Measurements from ENCODE around the gene AKAP12. TPM values are rescaled to one million over a fixed set of nuclear protein-coding genes. Genes with fewer than 3 reads are reported as not detected.

Gene AKAP12
- total RNA-seq, 1 experiment from 2014 or later, result 90.0 TPM

DNA sequence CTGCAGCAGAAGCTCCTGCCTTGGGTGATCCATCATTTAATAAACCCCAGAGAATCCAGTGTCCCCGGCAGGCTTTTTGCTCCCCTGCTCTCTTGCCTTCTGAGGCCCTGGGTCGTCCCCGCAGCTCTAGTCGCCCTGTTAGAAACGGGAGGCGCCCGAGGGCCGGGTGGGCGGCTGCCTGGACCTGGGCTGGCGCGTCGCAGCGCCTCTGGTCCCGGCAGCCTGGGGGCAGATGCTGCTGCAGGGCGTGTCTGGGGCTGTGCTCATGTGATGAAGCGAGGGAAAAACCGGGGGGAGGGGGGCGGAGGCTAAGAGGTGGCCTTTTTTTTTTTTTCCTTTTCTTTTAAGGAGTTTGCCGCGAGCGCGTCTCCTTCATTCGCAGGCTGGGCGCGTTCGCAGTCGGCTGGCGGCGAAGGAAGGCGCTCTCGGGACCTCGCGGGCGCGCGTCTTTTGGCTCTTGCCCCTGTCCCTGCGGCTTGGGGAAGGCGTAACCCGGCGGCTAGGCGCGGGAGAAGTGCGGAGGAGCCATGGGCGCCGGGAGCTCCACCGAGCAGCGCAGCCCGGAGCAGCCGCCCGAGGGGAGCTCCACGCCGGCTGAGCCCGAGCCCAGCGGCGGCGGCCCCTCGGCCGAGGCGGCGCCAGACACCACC, 394 bp downstream of the AKAP12 start (continued):
- TF ChIP-seq, protein P1, sequence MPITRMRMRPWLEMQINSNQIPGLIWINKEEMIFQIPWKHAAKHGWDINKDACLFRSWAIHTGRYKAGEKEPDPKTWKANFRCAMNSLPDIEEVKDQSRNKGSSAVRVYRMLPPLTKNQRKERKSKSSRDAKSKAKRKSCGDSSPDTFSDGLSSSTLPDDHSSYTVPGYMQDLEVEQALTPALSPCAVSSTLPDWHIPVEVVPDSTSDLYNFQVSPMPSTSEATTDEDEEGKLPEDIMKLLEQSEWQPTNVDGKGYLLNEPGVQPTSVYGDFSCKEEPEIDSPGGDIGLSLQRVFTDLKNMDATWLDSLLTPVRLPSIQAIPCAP (CRISPR knock-in tag; IDR thresholded peaks at IDR 0.05), result no peak; the same call in 1 of the 2 replicates
- TF ChIP-seq ZBTB21 (CRISPR knock-in tag; IDR thresholded peaks at IDR 0.05; ENCODE audit: borderline replicate concordance) (no peak), ATF1 (CRISPR knock-in tag; IDR thresholded peaks at IDR 0.05) (no peak), ZNF317 (CRISPR knock-in tag; IDR thresholded peaks at IDR 0.05; ENCODE audit: borderline replicate concordance, low read depth) (no peak), FOXP1 (CRISPR knock-in tag; IDR thresholded peaks at IDR 0.05; ENCODE audit: borderline replicate concordance) (no peak; the same call in 1 of the 2 replicates), ZNF416 (CRISPR knock-in tag; IDR thresholded peaks at IDR 0.05) (no peak), MXD4 (CRISPR knock-in tag; IDR thresholded peaks at IDR 0.05; ENCODE audit: borderline replicate concordance) (no peak), SMAD3 (CRISPR knock-in tag; IDR thresholded peaks at IDR 0.05; ENCODE audit: borderline replicate concordance) (no peak), CREB1 (CRISPR knock-in tag; IDR thresholded peaks at IDR 0.05) (no peak), NR1H2 (CRISPR knock-in tag; IDR thresholded peaks at IDR 0.05) (no peak), OVOL2 (CRISPR knock-in tag; IDR thresholded peaks at IDR 0.05; ENCODE audit: borderline replicate concordance) (no peak), TP53 (CRISPR knock-in tag; IDR thresholded peaks at IDR 0.05) (peak; percentile 29; the same call in 1 of the 2 replicates), SOX15 (CRISPR knock-in tag; IDR thresholded peaks at IDR 0.05) (no peak), ZNF671 (CRISPR knock-in tag; IDR thresholded peaks at IDR 0.05) (no peak), TEAD1 (CRISPR knock-in tag; IDR thresholded peaks at IDR 0.05) (0 out of 2 replicates have a peak, but pooled peaks have one; percentile 45), FOXJ3 (CRISPR knock-in tag; IDR thresholded peaks at IDR 0.05; ENCODE audit: borderline replicate concordance) (no peak), JUN (CRISPR knock-in tag; IDR thresholded peaks at IDR 0.05) (no peak), ETV6 (CRISPR knock-in tag; IDR thresholded peaks at IDR 0.05) (no peak)
- TF ChIP-seq, protein P2, sequence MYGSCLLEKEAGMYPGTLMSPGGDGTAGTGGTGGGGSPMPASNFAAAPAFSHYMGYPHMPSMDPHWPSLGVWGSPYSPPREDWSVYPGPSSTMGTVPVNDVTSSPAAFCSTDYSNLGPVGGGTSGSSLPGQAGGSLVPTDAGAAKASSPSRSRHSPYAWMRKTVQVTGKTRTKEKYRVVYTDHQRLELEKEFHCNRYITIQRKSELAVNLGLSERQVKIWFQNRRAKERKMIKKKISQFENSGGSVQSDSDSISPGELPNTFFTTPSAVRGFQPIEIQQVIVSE (CRISPR knock-in tag; IDR thresholded peaks at IDR 0.05; ENCODE audit: borderline replicate concordance), result no peak
- TF ChIP-seq, protein P3, sequence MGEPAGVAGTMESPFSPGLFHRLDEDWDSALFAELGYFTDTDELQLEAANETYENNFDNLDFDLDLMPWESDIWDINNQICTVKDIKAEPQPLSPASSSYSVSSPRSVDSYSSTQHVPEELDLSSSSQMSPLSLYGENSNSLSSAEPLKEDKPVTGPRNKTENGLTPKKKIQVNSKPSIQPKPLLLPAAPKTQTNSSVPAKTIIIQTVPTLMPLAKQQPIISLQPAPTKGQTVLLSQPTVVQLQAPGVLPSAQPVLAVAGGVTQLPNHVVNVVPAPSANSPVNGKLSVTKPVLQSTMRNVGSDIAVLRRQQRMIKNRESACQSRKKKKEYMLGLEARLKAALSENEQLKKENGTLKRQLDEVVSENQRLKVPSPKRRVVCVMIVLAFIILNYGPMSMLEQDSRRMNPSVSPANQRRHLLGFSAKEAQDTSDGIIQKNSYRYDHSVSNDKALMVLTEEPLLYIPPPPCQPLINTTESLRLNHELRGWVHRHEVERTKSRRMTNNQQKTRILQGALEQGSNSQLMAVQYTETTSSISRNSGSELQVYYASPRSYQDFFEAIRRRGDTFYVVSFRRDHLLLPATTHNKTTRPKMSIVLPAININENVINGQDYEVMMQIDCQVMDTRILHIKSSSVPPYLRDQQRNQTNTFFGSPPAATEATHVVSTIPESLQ (CRISPR knock-in tag; IDR thresholded peaks at IDR 0.05), result no peak
- TF ChIP-seq, protein P4, sequence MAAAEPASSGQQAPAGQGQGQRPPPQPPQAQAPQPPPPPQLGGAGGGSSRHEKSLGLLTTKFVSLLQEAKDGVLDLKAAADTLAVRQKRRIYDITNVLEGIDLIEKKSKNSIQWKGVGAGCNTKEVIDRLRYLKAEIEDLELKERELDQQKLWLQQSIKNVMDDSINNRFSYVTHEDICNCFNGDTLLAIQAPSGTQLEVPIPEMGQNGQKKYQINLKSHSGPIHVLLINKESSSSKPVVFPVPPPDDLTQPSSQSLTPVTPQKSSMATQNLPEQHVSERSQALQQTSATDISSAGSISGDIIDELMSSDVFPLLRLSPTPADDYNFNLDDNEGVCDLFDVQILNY (CRISPR knock-in tag; IDR thresholded peaks at IDR 0.05), result no peak; the same call in 1 of the 2 replicates
- TF ChIP-seq, protein P5, sequence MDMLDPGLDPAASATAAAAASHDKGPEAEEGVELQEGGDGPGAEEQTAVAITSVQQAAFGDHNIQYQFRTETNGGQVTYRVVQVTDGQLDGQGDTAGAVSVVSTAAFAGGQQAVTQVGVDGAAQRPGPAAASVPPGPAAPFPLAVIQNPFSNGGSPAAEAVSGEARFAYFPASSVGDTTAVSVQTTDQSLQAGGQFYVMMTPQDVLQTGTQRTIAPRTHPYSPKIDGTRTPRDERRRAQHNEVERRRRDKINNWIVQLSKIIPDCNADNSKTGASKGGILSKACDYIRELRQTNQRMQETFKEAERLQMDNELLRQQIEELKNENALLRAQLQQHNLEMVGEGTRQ (CRISPR knock-in tag; IDR thresholded peaks at IDR 0.05), result peak; percentile 57
- TF ChIP-seq, protein P6, sequence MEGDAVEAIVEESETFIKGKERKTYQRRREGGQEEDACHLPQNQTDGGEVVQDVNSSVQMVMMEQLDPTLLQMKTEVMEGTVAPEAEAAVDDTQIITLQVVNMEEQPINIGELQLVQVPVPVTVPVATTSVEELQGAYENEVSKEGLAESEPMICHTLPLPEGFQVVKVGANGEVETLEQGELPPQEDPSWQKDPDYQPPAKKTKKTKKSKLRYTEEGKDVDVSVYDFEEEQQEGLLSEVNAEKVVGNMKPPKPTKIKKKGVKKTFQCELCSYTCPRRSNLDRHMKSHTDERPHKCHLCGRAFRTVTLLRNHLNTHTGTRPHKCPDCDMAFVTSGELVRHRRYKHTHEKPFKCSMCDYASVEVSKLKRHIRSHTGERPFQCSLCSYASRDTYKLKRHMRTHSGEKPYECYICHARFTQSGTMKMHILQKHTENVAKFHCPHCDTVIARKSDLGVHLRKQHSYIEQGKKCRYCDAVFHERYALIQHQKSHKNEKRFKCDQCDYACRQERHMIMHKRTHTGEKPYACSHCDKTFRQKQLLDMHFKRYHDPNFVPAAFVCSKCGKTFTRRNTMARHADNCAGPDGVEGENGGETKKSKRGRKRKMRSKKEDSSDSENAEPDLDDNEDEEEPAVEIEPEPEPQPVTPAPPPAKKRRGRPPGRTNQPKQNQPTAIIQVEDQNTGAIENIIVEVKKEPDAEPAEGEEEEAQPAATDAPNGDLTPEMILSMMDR (IDR thresholded peaks at IDR 0.05), result no peak
- TF ChIP-seq, protein P7, sequence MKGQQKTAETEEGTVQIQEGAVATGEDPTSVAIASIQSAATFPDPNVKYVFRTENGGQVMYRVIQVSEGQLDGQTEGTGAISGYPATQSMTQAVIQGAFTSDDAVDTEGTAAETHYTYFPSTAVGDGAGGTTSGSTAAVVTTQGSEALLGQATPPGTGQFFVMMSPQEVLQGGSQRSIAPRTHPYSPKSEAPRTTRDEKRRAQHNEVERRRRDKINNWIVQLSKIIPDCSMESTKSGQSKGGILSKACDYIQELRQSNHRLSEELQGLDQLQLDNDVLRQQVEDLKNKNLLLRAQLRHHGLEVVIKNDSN (CRISPR knock-in tag; IDR thresholded peaks at IDR 0.05), result peak; percentile 61
- TF ChIP-seq, protein P8, sequence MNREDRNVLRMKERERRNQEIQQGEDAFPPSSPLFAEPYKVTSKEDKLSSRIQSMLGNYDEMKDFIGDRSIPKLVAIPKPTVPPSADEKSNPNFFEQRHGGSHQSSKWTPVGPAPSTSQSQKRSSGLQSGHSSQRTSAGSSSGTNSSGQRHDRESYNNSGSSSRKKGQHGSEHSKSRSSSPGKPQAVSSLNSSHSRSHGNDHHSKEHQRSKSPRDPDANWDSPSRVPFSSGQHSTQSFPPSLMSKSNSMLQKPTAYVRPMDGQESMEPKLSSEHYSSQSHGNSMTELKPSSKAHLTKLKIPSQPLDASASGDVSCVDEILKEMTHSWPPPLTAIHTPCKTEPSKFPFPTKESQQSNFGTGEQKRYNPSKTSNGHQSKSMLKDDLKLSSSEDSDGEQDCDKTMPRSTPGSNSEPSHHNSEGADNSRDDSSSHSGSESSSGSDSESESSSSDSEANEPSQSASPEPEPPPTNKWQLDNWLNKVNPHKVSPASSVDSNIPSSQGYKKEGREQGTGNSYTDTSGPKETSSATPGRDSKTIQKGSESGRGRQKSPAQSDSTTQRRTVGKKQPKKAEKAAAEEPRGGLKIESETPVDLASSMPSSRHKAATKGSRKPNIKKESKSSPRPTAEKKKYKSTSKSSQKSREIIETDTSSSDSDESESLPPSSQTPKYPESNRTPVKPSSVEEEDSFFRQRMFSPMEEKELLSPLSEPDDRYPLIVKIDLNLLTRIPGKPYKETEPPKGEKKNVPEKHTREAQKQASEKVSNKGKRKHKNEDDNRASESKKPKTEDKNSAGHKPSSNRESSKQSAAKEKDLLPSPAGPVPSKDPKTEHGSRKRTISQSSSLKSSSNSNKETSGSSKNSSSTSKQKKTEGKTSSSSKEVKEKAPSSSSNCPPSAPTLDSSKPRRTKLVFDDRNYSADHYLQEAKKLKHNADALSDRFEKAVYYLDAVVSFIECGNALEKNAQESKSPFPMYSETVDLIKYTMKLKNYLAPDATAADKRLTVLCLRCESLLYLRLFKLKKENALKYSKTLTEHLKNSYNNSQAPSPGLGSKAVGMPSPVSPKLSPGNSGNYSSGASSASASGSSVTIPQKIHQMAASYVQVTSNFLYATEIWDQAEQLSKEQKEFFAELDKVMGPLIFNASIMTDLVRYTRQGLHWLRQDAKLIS (CRISPR knock-in tag; IDR thresholded peaks at IDR 0.05; ENCODE audit: borderline replicate concordance), result no peak
- TF ChIP-seq, protein P9, sequence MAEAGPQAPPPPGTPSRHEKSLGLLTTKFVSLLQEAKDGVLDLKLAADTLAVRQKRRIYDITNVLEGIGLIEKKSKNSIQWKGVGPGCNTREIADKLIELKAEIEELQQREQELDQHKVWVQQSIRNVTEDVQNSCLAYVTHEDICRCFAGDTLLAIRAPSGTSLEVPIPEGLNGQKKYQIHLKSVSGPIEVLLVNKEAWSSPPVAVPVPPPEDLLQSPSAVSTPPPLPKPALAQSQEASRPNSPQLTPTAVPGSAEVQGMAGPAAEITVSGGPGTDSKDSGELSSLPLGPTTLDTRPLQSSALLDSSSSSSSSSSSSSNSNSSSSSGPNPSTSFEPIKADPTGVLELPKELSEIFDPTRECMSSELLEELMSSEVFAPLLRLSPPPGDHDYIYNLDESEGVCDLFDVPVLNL (CRISPR knock-in tag; IDR thresholded peaks at IDR 0.05; ENCODE audit: borderline replicate concordance, low read depth), result no peak

Data from WTC11 (cell line).